IMR-90 (cell line): ENCODE measurements around the gene MCTP1. TPM values are rescaled to one million over a fixed set of nuclear protein-coding genes. Genes with fewer than 3 reads are reported as not detected.

ENCODE experiments used
- ATAC-seq: fragments of 200-7000 bp; cut with Tn5 transposase; 2 replicates; pipeline ENCODE4 v1.9.1; 2020; ENCODE audit warnings: low read depth, mild to moderate bottlenecking, moderate library complexity
- BruUV-seq: library from RNA; stranded (reverse); fragments of 400-500 nt; replicated peaks from 2 replicates; lab custom pipeline; 2021; lab: Mats Ljungman, UMichigan
- CTCF ChIA-PET: fragments of 300-600 bp; formaldehyde crosslinking; extraction: SDS; loops from one replicate; lab custom pipeline; 2021; ENCODE audit warnings: antibody characterized with exemption; lab: Yijun Ruan, JAX
- POLR2A ChIA-PET: fragments of 300-600 bp; sonication (Branson Sonifier 250); formaldehyde crosslinking; loops from one replicate; lab custom pipeline; 2022; ENCODE audit warnings: antibody characterized with exemption; ENCODE audit not compliant: unreplicated experiment; lab: Charles Lee
- DNase-seq: peaks from one replicate; pipeline ENCODE4 v3.0.0; 2013
- H2AFZ ChIP-seq: replicated peaks from 2 replicates; pipeline ENCODE3; 2013; ENCODE audit warnings: low read length, mild to moderate bottlenecking; ENCODE audit not compliant: poor library complexity
- H2AK5ac ChIP-seq: 2 replicates; pipeline ENCODE4 v1.6.1; 2013; ENCODE audit warnings: low read depth, low read length, inconsistent platforms
- H2AK9ac ChIP-seq: replicated peaks from 2 replicates; pipeline ENCODE3; 2013; ENCODE audit warnings: mild to moderate bottlenecking, low read depth, low read length, moderate library complexity; ENCODE audit not compliant: poor library complexity
- H2BK120ac ChIP-seq: 2 replicates; pipeline ENCODE4 v1.6.1; 2013; ENCODE audit warnings: low read depth, low read length, inconsistent platforms
- H2BK15ac ChIP-seq: 3 replicates; pipeline ENCODE4 v1.6.1; 2013; ENCODE audit warnings: low read depth, low read length, inconsistent platforms
- H2BK20ac ChIP-seq: 2 replicates; pipeline ENCODE4 v1.6.1; 2013; ENCODE audit warnings: low read depth, mild to moderate bottlenecking, inconsistent platforms, low read length, moderate library complexity
- H2BK5ac ChIP-seq: 2 replicates; pipeline ENCODE4 v1.6.1; 2013; ENCODE audit warnings: mild to moderate bottlenecking, low read depth, low read length, inconsistent platforms; ENCODE audit not compliant: poor library complexity, severe bottlenecking
- H3K14ac ChIP-seq: replicated peaks from 2 replicates; pipeline ENCODE4 v1.6.1; 2013; ENCODE audit warnings: low read depth, low read length, inconsistent platforms
- H3K18ac ChIP-seq: 2 replicates; pipeline ENCODE4 v1.6.1; 2013; ENCODE audit warnings: low read depth, low read length, control low read depth
- H3K23ac ChIP-seq: 2 replicates; pipeline ENCODE4 v1.6.1; 2013; ENCODE audit warnings: low read depth, low read length, inconsistent platforms
- H3K27ac ChIP-seq: 2 replicates; pipeline ENCODE4 v1.5.1; 2013; ENCODE audit warnings: mild to moderate bottlenecking, control low read depth, low read length; ENCODE audit not compliant: insufficient read depth
- H3K27me3 ChIP-seq: 2 replicates; pipeline ENCODE4 v1.6.1; 2013; ENCODE audit warnings: low read length; ENCODE audit not compliant: control insufficient read depth, insufficient read depth
- H3K36me3 ChIP-seq: 2 replicates; pipeline ENCODE4 v1.6.1; 2013; ENCODE audit warnings: low read length, mixed read lengths; ENCODE audit not compliant: control insufficient read depth, insufficient read depth
- H3K4ac ChIP-seq: 2 replicates; pipeline ENCODE4 v1.6.1; 2013; ENCODE audit warnings: low read depth, low read length, inconsistent platforms
- H3K4me1 ChIP-seq: 2 replicates; pipeline ENCODE4 v1.6.1; 2013; ENCODE audit warnings: low read length, mixed read lengths; ENCODE audit not compliant: control insufficient read depth, insufficient read depth
- H3K4me2 ChIP-seq: 2 replicates; pipeline ENCODE4 v1.6.1; 2013; ENCODE audit warnings: low read depth, mild to moderate bottlenecking, control low read depth, low read length, moderate library complexity
- H3K4me3 ChIP-seq: 2 replicates; pipeline ENCODE4 v1.5.1; 2013; ENCODE audit warnings: low read depth, mild to moderate bottlenecking, control low read depth, low read length, moderate library complexity; ENCODE audit not compliant: insufficient read depth
- H3K56ac ChIP-seq: 2 replicates; pipeline ENCODE4 v1.6.1; 2013; ENCODE audit warnings: low read length, inconsistent platforms; ENCODE audit not compliant: insufficient read depth; ENCODE audit errors: extremely low read depth
- H3K79me1 ChIP-seq, 2 experiments: 2 replicates each; pipeline ENCODE4 v1.6.1; 2013; ENCODE audit warnings: low read length in 2 of 2, inconsistent platforms in 1 of 2, low read depth in 1 of 2
- H3K9ac ChIP-seq: 2 replicates; pipeline ENCODE4 v1.6.1; 2013; ENCODE audit warnings: low read depth, low read length, control low read depth
- H3K9me1 ChIP-seq: 2 replicates; pipeline ENCODE4 v1.6.1; 2013; ENCODE audit warnings: low read length, inconsistent platforms; ENCODE audit not compliant: insufficient read depth
- H3K9me3 ChIP-seq: 2 replicates; pipeline ENCODE4 v1.6.1; 2013; ENCODE audit warnings: low read length; ENCODE audit not compliant: control insufficient read depth, insufficient read depth
- H4K20me1 ChIP-seq: 2 replicates; pipeline ENCODE4 v1.6.1; 2013; ENCODE audit warnings: low read length, inconsistent platforms; ENCODE audit not compliant: insufficient read depth
- H4K5ac ChIP-seq: 2 replicates; pipeline ENCODE4 v1.6.1; 2013; ENCODE audit warnings: mild to moderate bottlenecking, low read depth, low read length, control low read depth
- H4K8ac ChIP-seq, 2 experiments: 2 replicates each; pipeline ENCODE4 v1.6.1; 2013; ENCODE audit warnings: low read depth in 2 of 2, low read length in 2 of 2, control low read depth in 1 of 2, inconsistent platforms in 1 of 2
- H4K91ac ChIP-seq: 2 replicates; pipeline ENCODE4 v1.6.1; 2013; ENCODE audit warnings: low read depth, low read length, inconsistent platforms; ENCODE audit not compliant: insufficient read depth
- BHLHE40 ChIP-seq: fragments of 150-350 bp; IDR thresholded peaks from 2 replicates; pipeline ENCODE4 v1.6.1; 2016; ENCODE audit warnings: mild to moderate bottlenecking, low read depth, low read length
- CEBPB ChIP-seq: IDR thresholded peaks from 2 replicates; pipeline ENCODE4 v1.6.1; 2012; ENCODE audit warnings: low read depth, low read length, improper control_type of control experiment
- CHD1 ChIP-seq: IDR thresholded peaks from 2 replicates; pipeline ENCODE4 v1.6.1; 2012; ENCODE audit warnings: low read depth, low read length, improper control_type of control experiment
- FOS ChIP-seq: fragments of 150-350 bp; IDR thresholded peaks from 2 replicates; pipeline ENCODE4 v1.6.1; 2016; ENCODE audit warnings: low read depth, low read length
- MAFK ChIP-seq: IDR thresholded peaks from 2 replicates; pipeline ENCODE4 v1.6.1; 2012; ENCODE audit warnings: low read depth, low read length, improper control_type of control experiment
- MAZ ChIP-seq: IDR thresholded peaks from 2 replicates; pipeline ENCODE4 v1.6.1; 2012; ENCODE audit warnings: low read depth, mild to moderate bottlenecking, low read length, improper control_type of control experiment, moderate library complexity, borderline replicate concordance
- MXI1 ChIP-seq: IDR thresholded peaks from 2 replicates; pipeline ENCODE4 v1.6.1; 2012; ENCODE audit warnings: low read depth, mild to moderate bottlenecking, low read length, moderate library complexity, borderline replicate concordance
- NFE2L2 ChIP-seq: fragments of 150-350 bp; IDR thresholded peaks from 2 replicates; pipeline ENCODE4 v1.6.1; 2016; ENCODE audit warnings: low read depth, mild to moderate bottlenecking, low read length
- POLR2A ChIP-seq: IDR thresholded peaks from 2 replicates; pipeline ENCODE4 v1.6.1; 2012; ENCODE audit warnings: mild to moderate bottlenecking, low read depth, low read length
- RAD21 ChIP-seq: IDR thresholded peaks from 2 replicates; pipeline ENCODE4 v1.6.1; 2012; ENCODE audit warnings: low read length, improper control_type of control experiment
- RCOR1 ChIP-seq: IDR thresholded peaks from 2 replicates; pipeline ENCODE4 v1.6.1; 2012; ENCODE audit warnings: mild to moderate bottlenecking, low read length, improper control_type of control experiment; ENCODE audit not compliant: insufficient replicate concordance
- RFX5 ChIP-seq: IDR thresholded peaks from 2 replicates; pipeline ENCODE4 v1.8.0; 2012; ENCODE audit warnings: low read depth, mild to moderate bottlenecking, low read length, moderate library complexity
- SMC3 ChIP-seq: fragments of 150-350 bp; IDR thresholded peaks from 2 replicates; pipeline ENCODE4 v1.6.1; 2016; ENCODE audit warnings: low read depth, mild to moderate bottlenecking, antibody characterized with exemption, low read length, moderate library complexity
- WGBS, 2 experiments: methylation state at CpG; one replicate each; pipeline versions ENCODE4 v1.1.5 to v1.1.7; 2013; ENCODE audit warnings: missing lambda C conversion rate in 2 of 2; ENCODE audit not compliant: insufficient read length in 1 of 2; ENCODE audit errors: extremely low coverage in 2 of 2; 5-methylcytosine and 5-hydroxymethylcytosine counted together
- dilution Hi-C: fragments of 300-500 bp; cut with HindIII; formaldehyde crosslinking; loops from one replicate; pipeline ENCODE4 v1.14.3; 2018; ENCODE audit warnings: low sequenced_read_pairs; ENCODE audit not compliant: unreplicated experiment
- in situ Hi-C: fragments of 300-500 bp; cut with MboI; formaldehyde crosslinking; loops from 3 replicates; pipeline ENCODE4 v1.14.3; 2019; ENCODE audit warnings: low sequenced_read_pairs, inconsistent platforms, mixed read lengths
- intact Hi-C: fragments of 100-400 bp; cut with micrococcal nuclease; formaldehyde crosslinking; loops from 2 replicates; pipeline ENCODE4 v1.10.0; 2022
- polyA plus RNA-seq, 3 experiments: library from polyadenylated mRNA; depleted of rRNA; stranded (reverse); fragments of >200 nt; gene quantifications; 2 replicates each; pipeline ENCODE4 v1.2.3, GENCODE V29; 2012; ENCODE audit warnings: low replicate concordance in 1 of 3
- total RNA-seq: library from RNA; depleted of rRNA; stranded (reverse); fragments of >200 nt; gene quantifications from 2 replicates; pipeline ENCODE4 v1.2.3, GENCODE V29; 2012
- TF ChIP-seq, protein P1 (sequence below): fragments of 150-350 bp; IDR thresholded peaks from 2 replicates; pipeline ENCODE4 v1.6.1; 2017; ENCODE audit warnings: mild to moderate bottlenecking, antibody characterized with exemption, low read length, low read depth
- TF ChIP-seq, protein P2 (sequence below): conservative IDR thresholded peaks from 2 replicates; pipeline ENCODE4 v1.5.1; 2012; ENCODE audit warnings: mild to moderate bottlenecking, low read depth, low read length, improper control_type of control experiment
- TF ChIP-seq, protein P3 (sequence below): fragments of 150-350 bp; IDR thresholded peaks from 2 replicates; pipeline ENCODE4 v1.6.1; 2016; ENCODE audit warnings: low read depth, mild to moderate bottlenecking, low read length, moderate library complexity, borderline replicate concordance

The MCTP1 gene
- total and polyA plus RNA-seq, 2 of the 4 experiments (the other 2 are of a cell fraction), result 0.21 TPM; not detected in 1

GRCh38 chr5:95229646-95230045 is 55.2 kb downstream of the MCTP1 start:
- no peak overlapping the region for H2AFZ ChIP-seq
- H3K27me3 ChIP-seq, result no peaks in the 10 kb centered on the region
- H3K14ac ChIP-seq, result no peak overlapping the region
- dilution Hi-C loops, result no loop called here
- WGBS, 2 experiments, result 80% methylated on average over 1 of the region's 2 CpGs; no CpG with 5 or more reads in 1 of the 2 experiments
- H3K18ac ChIP-seq, result no peak overlapping the region
- no peak overlapping the region for H2BK20ac ChIP-seq
- no TSS peak for BruUV-seq
- no peaks in the 10 kb centered on the region for H3K9me1 ChIP-seq
- H3K4me3 ChIP-seq, result no peak overlapping the region
- no peak overlapping the region for H4K5ac ChIP-seq
- H2BK5ac ChIP-seq, result no peak overlapping the region
- no peak overlapping the region for H2AK9ac ChIP-seq
- no peak for TF ChIP-seq RAD21
- TF ChIP-seq, protein P1, sequence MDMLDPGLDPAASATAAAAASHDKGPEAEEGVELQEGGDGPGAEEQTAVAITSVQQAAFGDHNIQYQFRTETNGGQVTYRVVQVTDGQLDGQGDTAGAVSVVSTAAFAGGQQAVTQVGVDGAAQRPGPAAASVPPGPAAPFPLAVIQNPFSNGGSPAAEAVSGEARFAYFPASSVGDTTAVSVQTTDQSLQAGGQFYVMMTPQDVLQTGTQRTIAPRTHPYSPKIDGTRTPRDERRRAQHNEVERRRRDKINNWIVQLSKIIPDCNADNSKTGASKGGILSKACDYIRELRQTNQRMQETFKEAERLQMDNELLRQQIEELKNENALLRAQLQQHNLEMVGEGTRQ, result no peak
- TF ChIP-seq, protein P2, sequence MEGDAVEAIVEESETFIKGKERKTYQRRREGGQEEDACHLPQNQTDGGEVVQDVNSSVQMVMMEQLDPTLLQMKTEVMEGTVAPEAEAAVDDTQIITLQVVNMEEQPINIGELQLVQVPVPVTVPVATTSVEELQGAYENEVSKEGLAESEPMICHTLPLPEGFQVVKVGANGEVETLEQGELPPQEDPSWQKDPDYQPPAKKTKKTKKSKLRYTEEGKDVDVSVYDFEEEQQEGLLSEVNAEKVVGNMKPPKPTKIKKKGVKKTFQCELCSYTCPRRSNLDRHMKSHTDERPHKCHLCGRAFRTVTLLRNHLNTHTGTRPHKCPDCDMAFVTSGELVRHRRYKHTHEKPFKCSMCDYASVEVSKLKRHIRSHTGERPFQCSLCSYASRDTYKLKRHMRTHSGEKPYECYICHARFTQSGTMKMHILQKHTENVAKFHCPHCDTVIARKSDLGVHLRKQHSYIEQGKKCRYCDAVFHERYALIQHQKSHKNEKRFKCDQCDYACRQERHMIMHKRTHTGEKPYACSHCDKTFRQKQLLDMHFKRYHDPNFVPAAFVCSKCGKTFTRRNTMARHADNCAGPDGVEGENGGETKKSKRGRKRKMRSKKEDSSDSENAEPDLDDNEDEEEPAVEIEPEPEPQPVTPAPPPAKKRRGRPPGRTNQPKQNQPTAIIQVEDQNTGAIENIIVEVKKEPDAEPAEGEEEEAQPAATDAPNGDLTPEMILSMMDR, result no peak
- no peak for TF ChIP-seq RFX5
- no peak for TF ChIP-seq MXI1
- TF ChIP-seq, protein P3, sequence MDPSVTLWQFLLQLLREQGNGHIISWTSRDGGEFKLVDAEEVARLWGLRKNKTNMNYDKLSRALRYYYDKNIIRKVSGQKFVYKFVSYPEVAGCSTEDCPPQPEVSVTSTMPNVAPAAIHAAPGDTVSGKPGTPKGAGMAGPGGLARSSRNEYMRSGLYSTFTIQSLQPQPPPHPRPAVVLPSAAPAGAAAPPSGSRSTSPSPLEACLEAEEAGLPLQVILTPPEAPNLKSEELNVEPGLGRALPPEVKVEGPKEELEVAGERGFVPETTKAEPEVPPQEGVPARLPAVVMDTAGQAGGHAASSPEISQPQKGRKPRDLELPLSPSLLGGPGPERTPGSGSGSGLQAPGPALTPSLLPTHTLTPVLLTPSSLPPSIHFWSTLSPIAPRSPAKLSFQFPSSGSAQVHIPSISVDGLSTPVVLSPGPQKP, result no peak
- no peak for TF ChIP-seq MAZ
- no peak for TF ChIP-seq MAFK
- no peak for TF ChIP-seq RCOR1
- no peak for TF ChIP-seq SMC3
- TF ChIP-seq CEBPB, result no peak
- no peak for TF ChIP-seq BHLHE40
- TF ChIP-seq NFE2L2, result no peak
- no peak for TF ChIP-seq CHD1
- TF ChIP-seq POLR2A, result no peak
- TF ChIP-seq FOS, result no peak
- in situ Hi-C loops, result no loop called here
- no peak overlapping the region for H2AK5ac ChIP-seq
- H3K79me1 ChIP-seq, result no peaks in the 10 kb centered on the region
- H3K9me3 ChIP-seq, result no peaks in the 10 kb centered on the region
- H3K4me2 ChIP-seq, result no peak overlapping the region
- no peak overlapping the region for H2BK15ac ChIP-seq
- no peak for DNase-seq
- no peak overlapping the region for H3K9ac ChIP-seq
- no peak overlapping the region for H3K56ac ChIP-seq
- H4K20me1 ChIP-seq, result no peaks in the 10 kb centered on the region
- no peak overlapping the region for H4K8ac ChIP-seq
- no peak overlapping the region for H3K27ac ChIP-seq
- H3K4me1 ChIP-seq, result no peaks in the 10 kb centered on the region
- no peak for ATAC-seq
- H3K4ac ChIP-seq, result no peak overlapping the region
- H4K91ac ChIP-seq, result no peak overlapping the region
- H3K36me3 ChIP-seq, result no peaks in the 10 kb centered on the region
- intact Hi-C loops, result no loop called here
- no peak overlapping the region for H3K23ac ChIP-seq
- H2BK120ac ChIP-seq, result no peak overlapping the region
- ChIA-PET POLR2A (no interaction called here), CTCF (no interaction called here)
